Astrocyte of the cerebellum (primary cell): ENCODE measurements around the gene IFIT1B.

ENCODE experiments used
- DNase-seq: peaks from one replicate; pipeline ENCODE4 v3.0.0-alpha.2; 2011; ENCODE audit warnings: low read depth
- H3K4me3 ChIP-seq: 2 replicates; pipeline ENCODE4 v1.5.1; 2011; ENCODE audit warnings: mild to moderate bottlenecking, low read depth, low read length, moderate library complexity
- CTCF ChIP-seq: IDR thresholded peaks from 2 replicates; pipeline ENCODE4 v1.5.1; 2012; ENCODE audit warnings: low read length, low read depth, moderate library complexity, mild to moderate bottlenecking; ENCODE audit errors: missing control alignments
- in situ Hi-C: cut with HindIII; loops from 2 replicates; pipeline ENCODE4 v1.10.0; 2017; ENCODE audit warnings: low sequenced_read_pairs

The IFIT1B gene

GRCh38 chr10:89391907-89392756, 14.3 kb downstream of the IFIT1B start, which contains the start of gene IFIT1:
Gene IFIT1 (plus strand): TSS chr10:89392623. CDS start chr10:89392713, 90 bp downstream.
- peak within 1 kb of the TSS; percentile 56 for H3K4me3 ChIP-seq
- DNase-seq = peak; percentile 80
- no peak for TF ChIP-seq CTCF
- in situ Hi-C loops = no loop called here

- peak overlapping the region; percentile 56 for H3K4me3 ChIP-seq
- in situ Hi-C loops = no loop called here
- DNase-seq = peak; percentile 49
- no peak for TF ChIP-seq CTCF
Measured at GRCh38 chr10:89392974-89393373, 15.1 kb downstream of the IFIT1B start.

- in situ Hi-C loops = no loop called here
- DNase-seq = no peak
- H3K4me3 ChIP-seq = no peak overlapping the region
- TF ChIP-seq CTCF = no peak
Measured at GRCh38 chr10:89393898-89394297, 16.0 kb downstream of the IFIT1B start.

- no peak overlapping the region for H3K4me3 ChIP-seq
- TF ChIP-seq CTCF = no peak
- in situ Hi-C loops = no loop called here
- DNase-seq = no peak
Measured at GRCh38 chr10:89395141-89395540, 17.3 kb downstream of the IFIT1B start.

- H3K4me3 ChIP-seq = no peak overlapping the region
- DNase-seq = no peak
- in situ Hi-C loops = no loop called here
- TF ChIP-seq CTCF = no peak
Measured at GRCh38 chr10:89398003-89398749, 20.3 kb downstream of the IFIT1B start.

GRCh38 chr10:89399956-89400355, 22.1 kb downstream of the IFIT1B start:
- DNase-seq = no peak
- no peak overlapping the region for H3K4me3 ChIP-seq
- in situ Hi-C loops = loop anchor here (25.0 kb wide), 1 partner anchor 1187 kb away; no protein-coding TSS in a partner anchor
- TF ChIP-seq CTCF = no peak
